Measurements from ENCODE around the gene CLC. TPM values are rescaled to one million over a fixed set of nuclear protein-coding genes. Genes with fewer than 3 reads are reported as not detected.
"Not testable (repeated sequence)": the region's sequence is repeated elsewhere in the genome, so short reads cannot be mapped to it uniquely, and the experiment has no call there.

Gene CLC
- total RNA-seq, 1 donor from 2014 or later = not detected

DNA sequence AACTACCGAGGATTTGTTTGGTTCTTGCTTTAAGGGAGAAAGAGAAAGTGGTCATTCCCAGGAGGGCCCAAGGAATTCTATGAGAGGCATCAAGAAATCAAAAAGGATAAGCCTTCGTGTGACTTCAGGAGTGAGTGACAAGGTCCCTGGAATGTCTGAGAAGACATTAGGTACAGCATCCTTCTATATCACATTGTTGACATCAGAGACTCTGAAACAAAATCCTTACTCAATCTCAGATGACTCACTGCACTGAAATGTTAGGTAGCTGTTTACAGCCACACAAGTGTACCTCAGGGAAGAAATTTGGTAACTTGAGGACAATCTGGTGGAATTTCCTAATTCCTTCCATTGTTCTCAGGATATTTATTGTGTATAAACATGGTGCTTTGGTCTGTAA, 41.4 kb downstream of the CLC start:
- Histone ChIP-seq H3K36me3 (ENCODE audit: control insufficient read depth, insufficient read depth, low read length) (no peaks in the 10 kb centered on the region), H3K27me3 (ENCODE audit: control insufficient read depth, insufficient read depth, low read length) (no peaks in the 10 kb centered on the region), H3K4me3 (ENCODE audit: low read depth, low read length) (no peak overlapping the region)
- TF ChIP-seq, protein P1, sequence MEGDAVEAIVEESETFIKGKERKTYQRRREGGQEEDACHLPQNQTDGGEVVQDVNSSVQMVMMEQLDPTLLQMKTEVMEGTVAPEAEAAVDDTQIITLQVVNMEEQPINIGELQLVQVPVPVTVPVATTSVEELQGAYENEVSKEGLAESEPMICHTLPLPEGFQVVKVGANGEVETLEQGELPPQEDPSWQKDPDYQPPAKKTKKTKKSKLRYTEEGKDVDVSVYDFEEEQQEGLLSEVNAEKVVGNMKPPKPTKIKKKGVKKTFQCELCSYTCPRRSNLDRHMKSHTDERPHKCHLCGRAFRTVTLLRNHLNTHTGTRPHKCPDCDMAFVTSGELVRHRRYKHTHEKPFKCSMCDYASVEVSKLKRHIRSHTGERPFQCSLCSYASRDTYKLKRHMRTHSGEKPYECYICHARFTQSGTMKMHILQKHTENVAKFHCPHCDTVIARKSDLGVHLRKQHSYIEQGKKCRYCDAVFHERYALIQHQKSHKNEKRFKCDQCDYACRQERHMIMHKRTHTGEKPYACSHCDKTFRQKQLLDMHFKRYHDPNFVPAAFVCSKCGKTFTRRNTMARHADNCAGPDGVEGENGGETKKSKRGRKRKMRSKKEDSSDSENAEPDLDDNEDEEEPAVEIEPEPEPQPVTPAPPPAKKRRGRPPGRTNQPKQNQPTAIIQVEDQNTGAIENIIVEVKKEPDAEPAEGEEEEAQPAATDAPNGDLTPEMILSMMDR (IDR thresholded peaks at IDR 0.05; ENCODE audit: insufficient read depth, low read length, poor library complexity, severe bottlenecking) = no peak
- no peak for DNase-seq (ENCODE audit: low read depth)

DNA sequence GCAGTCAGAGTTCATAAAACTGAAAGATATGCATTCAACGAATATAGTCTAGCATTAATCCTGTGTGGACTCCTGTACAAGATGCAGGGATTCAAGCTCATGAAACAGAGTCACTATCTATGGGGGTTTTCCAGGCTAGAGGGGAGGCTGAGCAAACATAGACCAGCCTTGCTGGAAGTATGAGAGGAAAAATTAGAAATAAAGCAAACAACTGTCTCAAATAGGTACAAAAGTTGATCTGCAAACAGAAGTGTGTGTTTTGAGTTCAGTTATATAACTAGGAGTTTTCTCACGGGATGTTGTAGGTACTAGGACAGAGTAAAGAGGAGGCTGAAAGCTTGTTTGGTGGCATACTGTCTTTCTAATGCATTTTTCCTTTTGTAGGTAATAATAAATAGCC, 42.1 kb downstream of the CLC start:
- DNase-seq (ENCODE audit: low read depth) = no peak
- Histone ChIP-seq H3K4me3 (ENCODE audit: low read depth, low read length) (no peak overlapping the region), H3K36me3 (ENCODE audit: control insufficient read depth, insufficient read depth, low read length) (no peaks in the 10 kb centered on the region), H3K27me3 (ENCODE audit: control insufficient read depth, insufficient read depth, low read length) (no peaks in the 10 kb centered on the region)
- TF ChIP-seq, protein P1 (IDR thresholded peaks at IDR 0.05; ENCODE audit: insufficient read depth, low read length, poor library complexity, severe bottlenecking) = no peak

DNA sequence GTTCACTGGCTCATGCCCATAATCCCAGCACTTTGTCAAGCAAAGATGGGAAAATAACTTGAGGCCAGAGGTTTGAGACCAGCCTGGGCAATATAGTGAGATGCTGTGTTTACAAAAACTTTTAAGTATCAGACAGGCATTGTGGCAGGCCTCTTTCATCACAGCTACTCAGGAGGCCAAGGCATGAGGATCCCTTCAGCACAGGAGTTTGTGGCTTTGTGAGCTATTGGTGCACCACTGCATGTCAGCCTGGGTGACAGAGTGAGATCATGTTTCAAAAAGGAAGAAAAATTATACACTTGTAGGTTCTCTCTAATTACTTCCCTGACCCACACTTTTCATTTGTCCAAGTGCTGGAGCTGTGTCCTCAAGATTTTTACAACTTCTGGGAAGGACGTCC, 45.0 kb downstream of the CLC start:
- no peaks in the 10 kb centered on the region for H3K27me3 ChIP-seq (ENCODE audit: control insufficient read depth, insufficient read depth, low read length)
- TF ChIP-seq, protein P1 (IDR thresholded peaks at IDR 0.05; ENCODE audit: insufficient read depth, low read length, poor library complexity, severe bottlenecking) = no peak
- H3K4me3 ChIP-seq (ENCODE audit: low read depth, low read length) = no peak overlapping the region
- no peaks in the 10 kb centered on the region for H3K36me3 ChIP-seq (ENCODE audit: control insufficient read depth, insufficient read depth, low read length)
- no peak for DNase-seq (ENCODE audit: low read depth)

DNA sequence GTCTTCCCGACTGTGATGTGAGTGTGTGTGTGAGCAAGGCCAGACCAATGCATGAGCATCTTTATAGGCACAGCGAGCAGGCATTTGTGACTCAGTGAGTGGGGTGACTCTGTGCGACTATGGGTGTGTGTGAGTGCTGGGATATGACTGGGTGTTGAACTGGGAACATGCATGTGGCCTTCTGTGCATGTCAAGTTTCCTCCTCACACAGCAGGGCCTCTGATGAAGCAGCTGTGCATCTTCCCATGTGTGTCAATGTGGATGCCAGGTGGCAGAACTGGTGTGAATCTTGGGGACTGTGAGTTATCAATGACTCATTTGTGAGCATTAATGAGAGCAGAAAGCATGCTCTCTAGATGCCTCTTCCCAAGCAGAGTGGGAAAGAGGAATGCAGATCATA, 45.7 kb downstream of the CLC start:
- TF ChIP-seq, protein P1 (IDR thresholded peaks at IDR 0.05; ENCODE audit: insufficient read depth, low read length, poor library complexity, severe bottlenecking) = no peak
- H3K36me3 ChIP-seq (ENCODE audit: control insufficient read depth, insufficient read depth, low read length) = no peaks in the 10 kb centered on the region
- DNase-seq (ENCODE audit: low read depth) = no peak

DNA sequence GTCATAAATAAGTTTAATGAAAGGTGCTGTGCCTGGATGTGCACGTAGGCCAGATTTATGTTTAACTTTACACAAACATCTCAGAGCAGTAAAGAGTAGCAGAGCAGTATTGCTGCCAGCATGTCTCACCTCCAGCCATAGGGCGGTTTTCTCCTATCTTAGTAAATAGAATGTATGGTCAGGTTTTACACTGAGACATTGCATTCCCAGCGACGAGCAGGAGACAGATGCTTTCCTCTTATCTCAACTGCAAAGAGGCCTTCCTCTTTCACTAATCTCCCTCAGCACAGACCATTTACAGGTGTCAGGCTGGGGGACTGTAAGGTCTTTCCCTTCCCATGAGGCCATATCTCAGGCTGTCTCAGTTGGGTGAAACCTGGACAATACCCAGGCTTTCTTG, 49.2 kb downstream of the CLC start:
- H3K4me3 ChIP-seq (ENCODE audit: low read depth, low read length); H3K27me3 ChIP-seq (ENCODE audit: control insufficient read depth, insufficient read depth, low read length); H3K36me3 ChIP-seq (ENCODE audit: control insufficient read depth, insufficient read depth, low read length); DNase-seq (ENCODE audit: low read depth): not testable (repeated sequence)

More for the DNA sequence above, 45.7 kb downstream of the CLC start:
- Histone ChIP-seq H3K4me3 (ENCODE audit: low read depth, low read length) (no peak overlapping the region), H3K27me3 (ENCODE audit: control insufficient read depth, insufficient read depth, low read length) (no peaks in the 10 kb centered on the region)

DNA sequence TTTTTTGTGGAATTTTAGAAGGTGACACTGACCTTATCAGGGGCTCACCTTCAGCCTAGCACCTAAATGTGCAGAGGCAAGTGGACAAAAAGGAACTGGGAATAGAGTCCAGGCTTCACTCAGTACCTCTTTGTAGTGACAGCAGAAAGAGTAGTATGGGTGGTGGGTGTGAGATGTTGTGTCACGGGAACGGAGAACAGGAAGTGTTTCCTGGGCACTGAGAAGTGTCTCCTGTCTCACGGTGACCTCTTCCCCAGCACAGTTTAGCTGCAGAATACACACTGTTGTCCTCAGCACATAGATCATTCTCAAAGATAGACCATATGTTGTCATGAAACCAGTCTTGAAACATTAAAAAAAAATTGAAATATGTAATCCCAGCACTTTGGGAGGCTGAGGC, 51.1 kb downstream of the CLC start:
- TF ChIP-seq, protein P1 (IDR thresholded peaks at IDR 0.05; ENCODE audit: insufficient read depth, low read length, poor library complexity, severe bottlenecking) = no peak
- H3K27me3 ChIP-seq (ENCODE audit: control insufficient read depth, insufficient read depth, low read length) = no peaks in the 10 kb centered on the region
- H3K36me3 ChIP-seq (ENCODE audit: control insufficient read depth, insufficient read depth, low read length) = no peaks in the 10 kb centered on the region
- no peak for DNase-seq (ENCODE audit: low read depth)
- H3K4me3 ChIP-seq (ENCODE audit: low read depth, low read length) = no peak overlapping the region
